ENCODE measurements around the gene ZNF77.

DNA sequence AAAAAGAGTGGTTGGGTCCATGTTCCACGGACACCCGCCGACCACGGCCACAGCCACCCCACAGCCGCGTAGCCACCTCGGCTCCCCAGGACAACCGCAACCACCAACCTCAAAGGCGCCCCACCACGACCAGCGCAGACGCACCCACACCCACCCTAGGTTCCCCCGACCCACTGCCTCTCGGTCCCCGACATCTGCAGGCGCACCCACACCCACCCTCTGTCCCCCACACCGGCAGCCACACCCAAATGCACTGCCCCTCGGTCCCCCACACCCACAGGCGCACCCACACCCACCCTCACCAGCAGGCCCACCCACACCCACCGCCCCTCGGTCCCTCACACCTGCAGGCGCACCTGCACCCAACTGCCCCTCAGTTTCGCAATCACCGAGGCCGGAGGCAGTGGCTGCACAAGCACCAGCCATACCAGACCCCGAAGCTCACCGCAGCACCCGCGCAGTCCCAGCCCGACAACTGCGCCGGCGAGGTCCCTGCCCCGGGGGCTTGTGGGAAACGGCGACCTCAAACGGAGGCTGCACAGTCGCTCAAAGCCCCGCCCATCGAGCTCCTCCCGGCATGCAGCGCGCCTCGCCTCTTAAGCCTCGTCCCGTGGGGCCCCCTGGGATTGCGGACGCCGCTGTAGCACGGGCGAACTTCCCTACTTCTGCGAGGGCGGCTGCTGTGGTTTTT, 18.3 kb downstream of the ZNF77 start:
- TF ChIP-seq CTCF (IDR thresholded peaks at IDR 0.05; ENCODE audit: low read length) (no peak), EZH2 (IDR thresholded peaks at IDR 0.05; ENCODE audit: borderline replicate concordance, low read length) (no peak)

Data from OCI-LY1 (cell line).